A549 (cell line): Measurements from ENCODE around the gene SIVA1.

Experiments
- CEBPB ChIP-seq, 2 experiments: fragments of >200 bp in 1 of 2; sonication (Bioruptor Twin) in 1 of 2; formaldehyde crosslinking in 1 of 2; IDR thresholded peaks; 2 replicates each; pipeline ENCODE4 v1.6.1; 2012 to 2016
- CTCF ChIP-seq: fragments of >200 bp; sonication (Bioruptor Twin); formaldehyde crosslinking; IDR thresholded peaks from 3 replicates; pipeline ENCODE4 v1.5.1; 2016
- EP300 ChIP-seq, 2 experiments: fragments of >200 bp; sonication (Bioruptor Twin); formaldehyde crosslinking; IDR thresholded peaks; 2 replicates in 1 of 2; 3 replicates in 1 of 2; pipeline ENCODE4 v1.6.1; 2016 to 2017
- ESRRA ChIP-seq: fragments of 150-350 bp; IDR thresholded peaks from 2 replicates; pipeline ENCODE4 v1.6.1; 2014; ENCODE audit warnings: mild to moderate bottlenecking, low read length, borderline replicate concordance
- HDAC2 ChIP-seq: fragments of 200-600 bp; sonication (generic); IDR thresholded peaks from 2 replicates; pipeline ENCODE4 v1.6.1; 2016
- KDM1A ChIP-seq: fragments of 200-600 bp; sonication (generic); IDR thresholded peaks from 2 replicates; pipeline ENCODE4 v1.6.1; 2016; ENCODE audit warnings: low read depth, mild to moderate bottlenecking
- MAFK ChIP-seq: fragments of 450-650 bp; IDR thresholded peaks from 2 replicates; pipeline ENCODE4 v1.6.1; 2014; ENCODE audit not compliant: partially characterized antibody
- NFE2L2 ChIP-seq: fragments of 150-350 bp; conservative IDR thresholded peaks from 2 replicates; pipeline ENCODE4 v1.6.1; 2014; ENCODE audit warnings: low read length
- PBX3 ChIP-seq: IDR thresholded peaks from 2 replicates; pipeline ENCODE4 v1.6.1; 2012
- POLR2A ChIP-seq: IDR thresholded peaks from 2 replicates; pipeline ENCODE4 v1.6.1; 2012; ENCODE audit warnings: mild to moderate bottlenecking, low read length
- USF2 ChIP-seq: fragments of 450-650 bp; IDR thresholded peaks from 2 replicates; pipeline ENCODE4 v1.6.1; 2014; ENCODE audit warnings: antibody characterized with exemption
- ZC3H11A ChIP-seq: fragments of 450-650 bp; IDR thresholded peaks from 2 replicates; pipeline ENCODE4 v1.6.1; 2014; ENCODE audit warnings: antibody characterized with exemption, mild to moderate bottlenecking
- ZFP36 ChIP-seq: fragments of 450-650 bp; IDR thresholded peaks from 2 replicates; pipeline ENCODE4 v1.6.1; 2014; ENCODE audit warnings: borderline replicate concordance; ENCODE audit not compliant: partially characterized antibody
- TF ChIP-seq, protein P1 (sequence below): fragments of 200-600 bp; sonication (generic); IDR thresholded peaks from 2 replicates; pipeline ENCODE4 v1.6.1; 2016; ENCODE audit warnings: antibody characterized with exemption, mild to moderate bottlenecking, moderate library complexity

GRCh38 chr14:104778694-104779331 is 25.9 kb downstream of the SIVA1 start:
- TF ChIP-seq ESRRA = no peak
- no peak for TF ChIP-seq ZC3H11A
- no peak for TF ChIP-seq CTCF
- TF ChIP-seq KDM1A = no peak
- TF ChIP-seq USF2 = no peak
- TF ChIP-seq CEBPB (IDR thresholded peaks at IDR 0.05) = no peak
- TF ChIP-seq POLR2A = no peak
- TF ChIP-seq EP300 (IDR thresholded peaks at IDR 0.05) = no peak
- TF ChIP-seq MAFK = no peak
- TF ChIP-seq ZFP36 = no peak
- no peak for TF ChIP-seq NFE2L2
- TF ChIP-seq HDAC2 = no peak
- TF ChIP-seq, protein P1, sequence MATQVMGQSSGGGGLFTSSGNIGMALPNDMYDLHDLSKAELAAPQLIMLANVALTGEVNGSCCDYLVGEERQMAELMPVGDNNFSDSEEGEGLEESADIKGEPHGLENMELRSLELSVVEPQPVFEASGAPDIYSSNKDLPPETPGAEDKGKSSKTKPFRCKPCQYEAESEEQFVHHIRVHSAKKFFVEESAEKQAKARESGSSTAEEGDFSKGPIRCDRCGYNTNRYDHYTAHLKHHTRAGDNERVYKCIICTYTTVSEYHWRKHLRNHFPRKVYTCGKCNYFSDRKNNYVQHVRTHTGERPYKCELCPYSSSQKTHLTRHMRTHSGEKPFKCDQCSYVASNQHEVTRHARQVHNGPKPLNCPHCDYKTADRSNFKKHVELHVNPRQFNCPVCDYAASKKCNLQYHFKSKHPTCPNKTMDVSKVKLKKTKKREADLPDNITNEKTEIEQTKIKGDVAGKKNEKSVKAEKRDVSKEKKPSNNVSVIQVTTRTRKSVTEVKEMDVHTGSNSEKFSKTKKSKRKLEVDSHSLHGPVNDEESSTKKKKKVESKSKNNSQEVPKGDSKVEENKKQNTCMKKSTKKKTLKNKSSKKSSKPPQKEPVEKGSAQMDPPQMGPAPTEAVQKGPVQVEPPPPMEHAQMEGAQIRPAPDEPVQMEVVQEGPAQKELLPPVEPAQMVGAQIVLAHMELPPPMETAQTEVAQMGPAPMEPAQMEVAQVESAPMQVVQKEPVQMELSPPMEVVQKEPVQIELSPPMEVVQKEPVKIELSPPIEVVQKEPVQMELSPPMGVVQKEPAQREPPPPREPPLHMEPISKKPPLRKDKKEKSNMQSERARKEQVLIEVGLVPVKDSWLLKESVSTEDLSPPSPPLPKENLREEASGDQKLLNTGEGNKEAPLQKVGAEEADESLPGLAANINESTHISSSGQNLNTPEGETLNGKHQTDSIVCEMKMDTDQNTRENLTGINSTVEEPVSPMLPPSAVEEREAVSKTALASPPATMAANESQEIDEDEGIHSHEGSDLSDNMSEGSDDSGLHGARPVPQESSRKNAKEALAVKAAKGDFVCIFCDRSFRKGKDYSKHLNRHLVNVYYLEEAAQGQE = no peak
- TF ChIP-seq PBX3 = no peak
